Rectal smooth muscle tissue (tissue), 1 donor: Measurements from ENCODE around the gene C20orf204.
"Not testable (repeated sequence)": the region's sequence is repeated elsewhere in the genome, so short reads cannot be mapped to it uniquely, and the experiment has no call there.

ENCODE experiments used
- H3K27ac ChIP-seq: one replicate; pipeline ENCODE4 v1.7.0; 2013; ENCODE audit warnings: low read depth, low read length, inconsistent platforms
- H3K27me3 ChIP-seq: one replicate; pipeline ENCODE4 v1.7.0; 2013; ENCODE audit warnings: low read length; ENCODE audit not compliant: control insufficient read depth, insufficient read depth
- H3K36me3 ChIP-seq: one replicate; pipeline ENCODE4 v1.7.0; 2013; ENCODE audit warnings: low read length; ENCODE audit not compliant: control insufficient read depth, insufficient read depth
- H3K4me1 ChIP-seq: one replicate; pipeline ENCODE4 v1.7.0; 2013; ENCODE audit warnings: low read length; ENCODE audit not compliant: control insufficient read depth, insufficient read depth
- H3K4me3 ChIP-seq: one replicate; pipeline ENCODE4 v1.7.0; 2013; ENCODE audit warnings: low read length
- H3K9ac ChIP-seq: one replicate; pipeline ENCODE4 v1.7.0; 2013; ENCODE audit warnings: low read length

Gene C20orf204

GRCh38 chr20:64035933-64036345 is at the start of gene C20orf204:
TSS of gene C20orf204 (plus strand) at chr20:64036182. CDS start at chr20:64036324, 142 bp downstream.
- peaks cover 18% of the 10 kb centered on the region for H3K36me3 ChIP-seq
- no peak within 1 kb of the TSS for H3K9ac ChIP-seq
- peaks cover 4% of the 10 kb centered on the region for H3K4me1 ChIP-seq
- peaks cover 34% of the 10 kb centered on the region for H3K27me3 ChIP-seq
- H3K27ac ChIP-seq, result no peak within 1 kb of the TSS
- no peak within 1 kb of the TSS for H3K4me3 ChIP-seq

- Histone ChIP-seq H3K27ac (no peak overlapping the region), H3K4me1 (no peaks in the 10 kb centered on the region), H3K27me3 (no peaks in the 10 kb centered on the region), H3K4me3 (no peak overlapping the region), H3K9ac (no peak overlapping the region), H3K36me3 (peaks cover 46% of the 10 kb centered on the region)
These were observed 35.1 kb upstream of the C20orf204 start for GRCh38 chr20:64000906-64001305.

GRCh38 chr20:64001607-64002011 is 34.4 kb upstream of the C20orf204 start:
- Histone ChIP-seq H3K36me3 (peaks cover 46% of the 10 kb centered on the region), H3K4me1 (no peaks in the 10 kb centered on the region), H3K27ac (no peak overlapping the region), H3K27me3 (no peaks in the 10 kb centered on the region), H3K9ac (no peak overlapping the region), H3K4me3 (no peak overlapping the region)

- Histone ChIP-seq H3K4me1 (no peaks in the 10 kb centered on the region), H3K4me3 (no peak overlapping the region), H3K9ac (no peak overlapping the region), H3K27me3 (no peaks in the 10 kb centered on the region), H3K36me3 (peaks cover 48% of the 10 kb centered on the region), H3K27ac (no peak overlapping the region)
These were observed 31.8 kb upstream of the C20orf204 start for GRCh38 chr20:64003960-64004725.

- Histone ChIP-seq H3K9ac (no peak overlapping the region), H3K27ac (no peak overlapping the region), H3K4me3 (no peak overlapping the region), H3K27me3 (no peaks in the 10 kb centered on the region), H3K4me1 (no peaks in the 10 kb centered on the region), H3K36me3 (peaks cover 45% of the 10 kb centered on the region)
These were observed 30.6 kb upstream of the C20orf204 start for GRCh38 chr20:64005394-64005793.

- Histone ChIP-seq H3K9ac (no peak overlapping the region), H3K36me3 (peaks cover 46% of the 10 kb centered on the region), H3K4me1 (no peaks in the 10 kb centered on the region), H3K4me3 (no peak overlapping the region), H3K27ac (no peak overlapping the region), H3K27me3 (no peaks in the 10 kb centered on the region)
These were observed 29.5 kb upstream of the C20orf204 start for GRCh38 chr20:64006490-64006889.

GRCh38 chr20:64006902-64007301 is 29.1 kb upstream of the C20orf204 start:
- Histone ChIP-seq H3K27ac (no peak overlapping the region), H3K27me3 (no peaks in the 10 kb centered on the region), H3K4me3 (no peak overlapping the region), H3K36me3 (peaks cover 46% of the 10 kb centered on the region), H3K9ac (no peak overlapping the region), H3K4me1 (no peaks in the 10 kb centered on the region)

GRCh38 chr20:64009811-64010387 is 26.1 kb upstream of the C20orf204 start:
- H3K4me1 ChIP-seq, result no peaks in the 10 kb centered on the region
- no peak overlapping the region for H3K9ac ChIP-seq
- no peak overlapping the region for H3K4me3 ChIP-seq
- H3K27ac ChIP-seq, result no peak overlapping the region
- peaks cover 38% of the 10 kb centered on the region for H3K36me3 ChIP-seq
- H3K27me3 ChIP-seq, result no peaks in the 10 kb centered on the region

- no peak overlapping the region for H3K27ac ChIP-seq
- peaks cover 36% of the 10 kb centered on the region for H3K36me3 ChIP-seq
- H3K4me3 ChIP-seq, result no peak overlapping the region
- no peaks in the 10 kb centered on the region for H3K4me1 ChIP-seq
- no peaks in the 10 kb centered on the region for H3K27me3 ChIP-seq
- H3K9ac ChIP-seq, result no peak overlapping the region
These were observed 25.2 kb upstream of the C20orf204 start for GRCh38 chr20:64010711-64011237.

- peaks cover 33% of the 10 kb centered on the region for H3K36me3 ChIP-seq
These were observed 24.6 kb upstream of the C20orf204 start for GRCh38 chr20:64011366-64011779.

GRCh38 chr20:64012385-64013154 is 23.4 kb upstream of the C20orf204 start:
- H3K27ac ChIP-seq, H3K9ac ChIP-seq, H3K4me3 ChIP-seq, H3K4me1 ChIP-seq, H3K27me3 ChIP-seq: not testable (repeated sequence)
- H3K36me3 ChIP-seq, result peaks cover 34% of the 10 kb centered on the region

More at GRCh38 chr20:64011366-64011779, 24.6 kb upstream of the C20orf204 start:
- H3K4me1 ChIP-seq, result no peaks in the 10 kb centered on the region
- H3K9ac ChIP-seq, result no peak overlapping the region
- H3K27ac ChIP-seq, result no peak overlapping the region
- H3K27me3 ChIP-seq, result no peaks in the 10 kb centered on the region
- H3K4me3 ChIP-seq, result no peak overlapping the region

- Histone ChIP-seq H3K27ac (no peak overlapping the region), H3K27me3 (no peaks in the 10 kb centered on the region), H3K9ac (no peak overlapping the region), H3K4me1 (no peaks in the 10 kb centered on the region), H3K36me3 (peaks cover 40% of the 10 kb centered on the region), H3K4me3 (no peak overlapping the region)
These were observed 20.3 kb upstream of the C20orf204 start for GRCh38 chr20:64015635-64016034.
